GM23248 (cell line): ENCODE data around the gene WDR75. TPM values are rescaled to one million over a fixed set of nuclear protein-coding genes. Genes with fewer than 3 reads are reported as not detected.

Experiments used
- DNase-seq: peaks from one replicate; pipeline ENCODE4 v3.0.0-alpha.2; 2015
- H2AFZ ChIP-seq: fragments of 200-600 bp; sonication (generic); 2 replicates; pipeline ENCODE4 v1.6.1; 2016; ENCODE audit warnings: antibody characterized with exemption
- H3F3A ChIP-seq: fragments of 200-600 bp; sonication (generic); 2 replicates; pipeline ENCODE4 v1.6.1; 2016; ENCODE audit warnings: mild to moderate bottlenecking, antibody characterized with exemption, mixed run types; ENCODE audit not compliant: insufficient read depth
- H3K27ac ChIP-seq: fragments of 200-600 bp; sonication (generic); 2 replicates; pipeline ENCODE4 v1.5.1; 2016; ENCODE audit warnings: mild to moderate bottlenecking
- H3K27me3 ChIP-seq: fragments of 200-600 bp; sonication (generic); replicated peaks from 2 replicates; pipeline ENCODE4 v1.6.1; 2016; ENCODE audit warnings: mild to moderate bottlenecking; ENCODE audit not compliant: insufficient read depth
- H3K36me3 ChIP-seq: fragments of 200-600 bp; sonication (generic); 2 replicates; pipeline ENCODE4 v1.6.1; 2016; ENCODE audit warnings: low read depth, mild to moderate bottlenecking
- H3K4me1 ChIP-seq: fragments of 200-600 bp; sonication (generic); 2 replicates; pipeline ENCODE4 v1.6.1; 2016; ENCODE audit warnings: mild to moderate bottlenecking; ENCODE audit not compliant: insufficient read depth
- H3K4me2 ChIP-seq: fragments of 200-600 bp; sonication (generic); one replicate; pipeline ENCODE4 v1.6.1; 2016; ENCODE audit warnings: mild to moderate bottlenecking; ENCODE audit not compliant: unreplicated experiment
- H3K4me3 ChIP-seq: fragments of 200-600 bp; sonication (generic); 2 replicates; pipeline ENCODE4 v1.5.1; 2016; ENCODE audit warnings: mild to moderate bottlenecking
- H3K79me2 ChIP-seq: fragments of 200-600 bp; sonication (generic); 2 replicates; pipeline ENCODE4 v1.6.1; 2016; ENCODE audit warnings: mild to moderate bottlenecking; ENCODE audit not compliant: insufficient read depth
- H3K9ac ChIP-seq: fragments of 200-600 bp; sonication (generic); 2 replicates; pipeline ENCODE4 v1.6.1; 2016; ENCODE audit warnings: mild to moderate bottlenecking
- H3K9me2 ChIP-seq: fragments of 200-600 bp; sonication (generic); 2 replicates; pipeline ENCODE4 v1.6.1; 2016; ENCODE audit warnings: mixed run types, mild to moderate bottlenecking, moderate library complexity; ENCODE audit not compliant: insufficient read depth
- H3K9me3 ChIP-seq: fragments of 200-600 bp; sonication (generic); one replicate; pipeline ENCODE4 v1.6.1; 2017; ENCODE audit warnings: low read depth
- H4K20me1 ChIP-seq: fragments of 200-600 bp; sonication (generic); 2 replicates; pipeline ENCODE4 v1.6.0; 2016; ENCODE audit not compliant: insufficient read depth
- EZH2 ChIP-seq: fragments of 200-600 bp; sonication (generic); IDR thresholded peaks from 2 replicates; pipeline ENCODE4 v1.6.1; 2018; ENCODE audit warnings: antibody characterized with exemption, mild to moderate bottlenecking; ENCODE audit not compliant: insufficient read depth, poor library complexity, severe bottlenecking
- EZH2phosphoT487 ChIP-seq: fragments of 200-600 bp; sonication (generic); IDR thresholded peaks from 2 replicates; pipeline ENCODE4 v1.6.1; 2018; ENCODE audit warnings: antibody characterized with exemption, moderate library complexity, mild to moderate bottlenecking, low read depth; ENCODE audit not compliant: insufficient read depth
- WGBS, 2 experiments: methylation state at CpG; one replicate each; pipeline ENCODE4 v1.1.6; 2015 to 2017; ENCODE audit warnings: low lambda C conversion rate in 2 of 2, low coverage in 1 of 2; ENCODE audit errors: missing lambda C conversion rate in 2 of 2; 5-methylcytosine and 5-hydroxymethylcytosine counted together
- in situ Hi-C: fragments of 300-500 bp; cut with MboI; formaldehyde crosslinking; loops from 2 replicates; pipeline ENCODE4 v1.15.0; 2020
- polyA plus RNA-seq: library from polyadenylated mRNA; unstranded; fragments of >200 nt; fragmentation: Nextera tagmentation; extraction: Ambion mirVana; gene quantifications from 2 replicates; pipeline ENCODE4 v1.2.1, GENCODE V29; 2016
- total RNA-seq: library from RNA; depleted of rRNA; stranded (reverse); fragments of >200 nt; shearing (Covaris generic); gene quantifications from 2 replicates; pipeline ENCODE4 v1.2.3, GENCODE V29; 2014

Gene WDR75
- total and polyA plus RNA-seq, 2 experiments from 2014 or later, result 25.8 to 44.1 TPM

GRCh38 chr2:189466046-189466445, 24.8 kb downstream of the WDR75 start:
- in situ Hi-C loops, result no loop called here
- no peaks in the 10 kb centered on the region for H3K27me3 ChIP-seq

GRCh38 chr2:189466656-189467055, 25.4 kb downstream of the WDR75 start:
- Histone ChIP-seq H3K79me2 (no peaks in the 10 kb centered on the region), H3K9me3 (no peaks in the 10 kb centered on the region), H3K36me3 (peaks cover 86% of the 10 kb centered on the region), H4K20me1 (no peaks in the 10 kb centered on the region), H3K9ac (no peak overlapping the region), H3K4me3 (no peak overlapping the region), H3K4me1 (no peaks in the 10 kb centered on the region), H3K27me3 (no peaks in the 10 kb centered on the region), H3F3A (no peaks in the 10 kb centered on the region), H2AFZ (no peak overlapping the region), H3K4me2 (no peak overlapping the region), H3K27ac (no peak overlapping the region), H3K9me2 (no peaks in the 10 kb centered on the region)
- peak; percentile 57 for DNase-seq
- in situ Hi-C loops, result no loop called here
- TF ChIP-seq EZH2phosphoT487, result no peak
- TF ChIP-seq EZH2, result no peak

More at GRCh38 chr2:189466046-189466445, 24.8 kb downstream of the WDR75 start:
- Histone ChIP-seq H3K27ac (no peak overlapping the region), H3K4me2 (no peak overlapping the region), H3K9me3 (no peaks in the 10 kb centered on the region), H3K9ac (no peak overlapping the region), H3F3A (no peaks in the 10 kb centered on the region), H4K20me1 (no peaks in the 10 kb centered on the region), H3K9me2 (no peaks in the 10 kb centered on the region), H2AFZ (no peak overlapping the region), H3K36me3 (peaks cover 83% of the 10 kb centered on the region), H3K4me3 (no peak overlapping the region), H3K4me1 (no peaks in the 10 kb centered on the region), H3K79me2 (no peaks in the 10 kb centered on the region)
- TF ChIP-seq EZH2 (no peak), EZH2phosphoT487 (no peak)
- 97 to 98% methylated on average over 4 of the region's 4 CpGs for WGBS, 2 experiments
- DNase-seq, result no peak

DNA sequence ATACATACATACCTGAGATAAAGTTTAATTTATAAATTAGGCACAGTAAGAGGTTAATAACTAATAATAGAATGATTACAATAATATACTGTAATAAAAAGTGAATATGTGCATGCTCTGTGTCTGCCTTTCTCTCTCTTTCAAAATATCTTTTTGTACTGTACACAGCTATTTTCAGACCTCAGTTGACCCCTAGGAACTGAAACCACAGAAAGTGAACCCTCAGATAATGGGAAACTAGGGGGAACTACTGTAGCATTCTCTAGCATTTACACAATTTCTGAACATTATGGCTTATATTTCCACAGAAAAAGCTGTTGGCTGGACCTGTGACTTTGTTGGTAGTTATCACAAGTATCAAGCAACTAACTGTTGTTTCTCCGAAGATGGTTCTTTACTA, 25.9 kb downstream of the WDR75 start:
- no peaks in the 10 kb centered on the region for H3K4me1 ChIP-seq
- no peak overlapping the region for H3K4me2 ChIP-seq
- no peaks in the 10 kb centered on the region for H3K27me3 ChIP-seq
- in situ Hi-C loops, result no loop called here
- DNase-seq, result no peak
- no peaks in the 10 kb centered on the region for H4K20me1 ChIP-seq
- WGBS, 2 experiments, result 91 to 100% methylated on average over 1 of the region's 1 CpG
- H3F3A ChIP-seq, result no peaks in the 10 kb centered on the region
- H3K79me2 ChIP-seq, result no peaks in the 10 kb centered on the region
- H3K9ac ChIP-seq, result no peak overlapping the region
- no peaks in the 10 kb centered on the region for H3K9me2 ChIP-seq
- no peak for TF ChIP-seq EZH2phosphoT487
- no peak for TF ChIP-seq EZH2
- no peak overlapping the region for H3K4me3 ChIP-seq
- H3K27ac ChIP-seq, result no peak overlapping the region
- H2AFZ ChIP-seq, result no peak overlapping the region
- H3K9me3 ChIP-seq, result no peaks in the 10 kb centered on the region
- peaks cover 89% of the 10 kb centered on the region for H3K36me3 ChIP-seq

GRCh38 chr2:189467593-189467992, 26.3 kb downstream of the WDR75 start:
- TF ChIP-seq EZH2, result no peak
- no peak for DNase-seq
- in situ Hi-C loops, result no loop called here
- Histone ChIP-seq H3K27me3 (no peaks in the 10 kb centered on the region), H3K4me3 (no peak overlapping the region), H3K36me3 (peaks cover 92% of the 10 kb centered on the region), H2AFZ (no peak overlapping the region), H3K27ac (no peak overlapping the region), H3F3A (no peaks in the 10 kb centered on the region), H4K20me1 (no peaks in the 10 kb centered on the region), H3K4me2 (no peak overlapping the region), H3K4me1 (no peaks in the 10 kb centered on the region), H3K9me3 (no peaks in the 10 kb centered on the region), H3K9me2 (no peaks in the 10 kb centered on the region), H3K79me2 (no peaks in the 10 kb centered on the region), H3K9ac (no peak overlapping the region)
- 96 to 98% methylated on average over 4 of the region's 4 CpGs for WGBS, 2 experiments

DNA sequence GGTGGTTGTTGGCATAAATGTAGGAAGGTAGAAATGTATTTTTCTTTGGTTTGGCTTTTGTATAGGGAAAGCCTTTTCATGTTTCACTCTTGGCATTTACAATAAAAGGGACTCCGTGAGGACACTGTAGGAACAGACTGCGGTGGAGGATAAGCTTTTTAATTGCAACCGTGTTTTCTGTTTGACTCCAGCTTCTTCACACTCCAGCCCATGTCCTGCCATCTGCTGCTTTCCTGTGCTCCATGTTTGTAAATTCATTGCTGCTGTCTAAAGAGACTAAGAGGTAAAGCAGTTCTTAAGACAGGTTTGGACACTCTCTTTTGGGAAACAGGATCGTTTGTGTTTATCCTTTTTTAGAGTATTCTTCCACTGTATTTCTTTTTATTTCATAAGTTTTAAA, 33.3 kb downstream of the WDR75 start:
- DNase-seq, result no peak
- H3K9me3 ChIP-seq, result no peaks in the 10 kb centered on the region
- H3K9ac ChIP-seq, result no peak overlapping the region
- TF ChIP-seq EZH2 (no peak), EZH2phosphoT487 (no peak)
- in situ Hi-C loops, result no loop called here
- H3K27ac ChIP-seq, result no peak overlapping the region
- 69 to 70% methylated on average over 4 of the region's 4 CpGs for WGBS, 2 experiments
- 0 out of 2 replicates have a peak, but pooled peaks cover under 1% of the 10 kb centered on the region for H3F3A ChIP-seq
- H3K9me2 ChIP-seq, result no peaks in the 10 kb centered on the region
- no peak overlapping the region for H3K4me3 ChIP-seq
- peaks cover 69% of the 10 kb centered on the region for H3K36me3 ChIP-seq
- H2AFZ ChIP-seq, result no peak overlapping the region
- no peaks in the 10 kb centered on the region for H3K27me3 ChIP-seq
- H4K20me1 ChIP-seq, result no peaks in the 10 kb centered on the region
- H3K79me2 ChIP-seq, result no peaks in the 10 kb centered on the region
- H3K4me1 ChIP-seq, result no peaks in the 10 kb centered on the region
- no peak overlapping the region for H3K4me2 ChIP-seq
